A375 (cell line): ENCODE measurements around the gene ZNF136. TPM values are rescaled to one million over a fixed set of nuclear protein-coding genes. Genes with fewer than 3 reads are reported as not detected.

Experiments used
- total RNA-seq: library from RNA; depleted of rRNA; stranded (reverse); fragments of >200 nt; shearing (Covaris generic); gene quantifications from 2 replicates; pipeline ENCODE4 v1.2.3, GENCODE V29; 2014; rRNA removed

The ZNF136 gene
- 10.0 and 11.6 TPM in 2 replicates for total RNA-seq

GRCh38 chr19:12162882-12163806, at the start of gene ZNF136:
Gene ZNF136, plus strand, starts transcription at chr19:12163096. Its CDS starts 108 bp downstream, at chr19:12163204.

GRCh38 chr19:12139885-12140544, 22.9 kb upstream of the ZNF136 start, which contains the start of gene ZNF20:
Gene ZNF20, minus strand, starts transcription at chr19:12140350. Its CDS starts 168 bp downstream, at chr19:12140182.

GRCh38 chr19:12156223-12157058, 6.5 kb upstream of the ZNF136 start, which contains the start of gene ZNF625:
Gene ZNF625, minus strand, starts transcription at chr19:12156734. Its CDS starts 176 bp downstream, at chr19:12156558.

Other genes with a start within 250 kb of the ZNF136 start
- gene ZNF700, start 238.0 kb upstream of the ZNF136 start, total RNA-seq = 7.3 and 11.8 TPM in 2 replicates
- 0.19 and 0.42 TPM in 2 replicates for gene ZNF763, start 198.1 kb upstream of the ZNF136 start, total RNA-seq
- gene ZNF433, start 127.4 kb upstream of the ZNF136 start, total RNA-seq = 1.9 and 6.3 TPM in 2 replicates
- gene ZNF878, start 110.1 kb upstream of the ZNF136 start, total RNA-seq = 0.15 and 0.19 TPM in 2 replicates
- gene ZNF844, start 98.4 kb upstream of the ZNF136 start, total RNA-seq = 3.0 and 3.4 TPM in 2 replicates
- gene ZNF20, start 22.7 kb upstream of the ZNF136 start, total RNA-seq = 2.5 and 3.8 TPM in 2 replicates
- 9.5 and 11.2 TPM in 2 replicates for gene ZNF625, start 6.4 kb upstream of the ZNF136 start, total RNA-seq
- 5.7 and 9.7 TPM in 2 replicates for gene ZNF44, start 131.8 kb downstream of the ZNF136 start, total RNA-seq
- gene ZNF563, start 170.5 kb downstream of the ZNF136 start, total RNA-seq = 1.4 and 2.4 TPM in 2 replicates
- 0.21 and 0.53 TPM in 2 replicates for gene ZNF442, start 202.6 kb downstream of the ZNF136 start, total RNA-seq
- 2.3 and 4.1 TPM in 2 replicates for gene ZNF799, start 238.2 kb downstream of the ZNF136 start, total RNA-seq